C4-2B (cell line): ENCODE measurements around the gene NWD2.
"Not testable (repeated sequence)": the region's sequence is repeated elsewhere in the genome, so short reads cannot be mapped to it uniquely, and the experiment has no call there.

ENCODE experiments used
- CTCF ChIP-seq: fragments of 450-650 bp; conservative IDR thresholded peaks from 2 replicates; pipeline ENCODE4 v1.5.1; 2017; ENCODE audit warnings: mild to moderate bottlenecking
- ZFX ChIP-seq: fragments of 450-650 bp; IDR thresholded peaks from 2 replicates; pipeline ENCODE4 v1.6.1; 2017

- TF ChIP-seq CTCF, ZFX: not testable (repeated sequence)
Measured at GRCh38 chr4:37204740-37205139, 39.8 kb upstream of the NWD2 start.
